Activated CD8-positive, alpha-beta T cell treated with anti-CD3 and anti-CD28 coated beads for 36 hours (primary cell): Measurements from ENCODE around the gene USP21. TPM values are rescaled to one million over a fixed set of nuclear protein-coding genes. Genes with fewer than 3 reads are reported as not detected.

Experiments used
- ATAC-seq: fragments of 200-7000 bp; cut with Tn5 transposase; one replicate; pipeline ENCODE4 v1.10.0; 2021; ENCODE audit warnings: mild to moderate bottlenecking, moderate library complexity
- CTCF ChIA-PET: fragments of 350-600 bp; sonication (Branson Sonifier 250); formaldehyde crosslinking; loops from one replicate; lab custom pipeline; 2021; ENCODE audit warnings: antibody characterized with exemption; lab: Charles Lee
- POLR2A ChIA-PET: fragments of 350-600 bp; sonication (Branson Sonifier 250); formaldehyde crosslinking; loops from one replicate; lab custom pipeline; 2021; ENCODE audit warnings: antibody characterized with exemption; lab: Charles Lee
- DNase-seq: peaks from one replicate; pipeline ENCODE4 v3.0.0-alpha.2; 2020
- H3K27ac Mint-ChIP-seq: one replicate; pipeline ENCODE4 v1.8.0; 2021; ENCODE audit warnings: mild to moderate bottlenecking, mixed read lengths
- H3K27me3 Mint-ChIP-seq: one replicate; pipeline ENCODE4 v1.8.0; 2021; ENCODE audit warnings: mixed read lengths
- H3K36me3 Mint-ChIP-seq: one replicate; pipeline ENCODE4 v1.8.0; 2021; ENCODE audit warnings: low read depth, mixed read lengths
- H3K4me1 Mint-ChIP-seq: one replicate; pipeline ENCODE4 v1.8.0; 2021; ENCODE audit warnings: low read depth, mixed read lengths
- H3K4me3 Mint-ChIP-seq: one replicate; pipeline ENCODE4 v1.8.0; 2021; ENCODE audit warnings: mild to moderate bottlenecking, moderate library complexity, mixed read lengths
- H3K9me3 Mint-ChIP-seq: one replicate; pipeline ENCODE4 v1.8.0; 2021; ENCODE audit warnings: mixed read lengths
- CTCF ChIP-seq: fragments of 200-600 bp; IDR thresholded peaks from one replicate; pipeline ENCODE4 v1.8.0; 2022; ENCODE audit warnings: antibody characterized with exemption, mild to moderate bottlenecking
- intact Hi-C: fragments of 100-400 bp; cut with micrococcal nuclease; formaldehyde crosslinking; loops from one replicate; pipeline ENCODE4 v1.10.0; 2022
- total RNA-seq, 2 experiments: library from RNA; stranded (reverse); gene quantifications; one replicate each; pipeline ENCODE4 v1.2.3, GENCODE V29; 2021

USP21 gene
- total RNA-seq, 2 experiments from 2014 or later = 24.4 to 26.7 TPM

GRCh38 chr1:161174911-161175310, 15.6 kb downstream of the USP21 start:
- DNase-seq (no peak), ATAC-seq (no peak)
- Mint-ChIP-seq H3K4me3 (no peak overlapping the region), H3K36me3 (peaks cover 32% of the 10 kb centered on the region), H3K9me3 (no peaks in the 10 kb centered on the region), H3K27ac (peak overlapping the region; percentile 42), H3K4me1 (peaks cover 36% of the 10 kb centered on the region), H3K27me3 (no peaks in the 10 kb centered on the region)
- intact Hi-C loops = no loop called here
- ChIA-PET POLR2A (interaction anchor here (1.1 to 3.7 kb wide), 4 partner anchors 9 to 28 kb away, joined by 3 to 46 read pairs (median 8); partner anchors contain the start of genes NDUFS2, PPOX and UFC1), CTCF (interaction anchor here (3.7 kb wide), 1 partner anchor 8 kb away, joined by 30 read pairs; the partner anchor contains the start of gene PPOX)
- no peak for TF ChIP-seq CTCF

- CTCF ChIA-PET = interaction anchor here (1.0 to 3.7 kb wide), 4 partner anchors 9 to 116 kb away, joined by 3 to 30 read pairs (median 6); partner anchors contain the start of gene PPOX
- no peak for DNase-seq
- Mint-ChIP-seq H3K27me3 (no peaks in the 10 kb centered on the region), H3K4me1 (peaks cover 44% of the 10 kb centered on the region), H3K36me3 (peaks cover 31% of the 10 kb centered on the region), H3K27ac (peak overlapping the region; percentile 99), H3K4me3 (peak overlapping the region; percentile 97), H3K9me3 (no peaks in the 10 kb centered on the region)
- POLR2A ChIA-PET = interaction anchor here (0.8 to 3.7 kb wide), 9 partner anchors 10 to 128 kb away, joined by 3 to 46 read pairs (median 3); partner anchors contain the start of genes NDUFS2, PPOX and UFC1
- ATAC-seq = no peak
- no peak for TF ChIP-seq CTCF
- intact Hi-C loops = no loop called here
Observed at GRCh38 chr1:161175771-161176453, 16.6 kb downstream of the USP21 start.

GRCh38 chr1:161176468-161177111, 17.3 kb downstream of the USP21 start:
- intact Hi-C loops = no loop called here
- ATAC-seq (no peak), DNase-seq (no peak)
- peak overlapping the region; percentile 99 for H3K27ac Mint-ChIP-seq
- TF ChIP-seq CTCF = no peak
- H3K4me1 Mint-ChIP-seq = peaks cover 48% of the 10 kb centered on the region
- CTCF ChIA-PET = interaction anchor here (1.0 to 3.7 kb wide), 7 partner anchors 10 to 116 kb away, joined by 3 to 30 read pairs (median 3); partner anchors contain the start of gene PPOX
- H3K4me3 Mint-ChIP-seq = peak overlapping the region; percentile 97
- POLR2A ChIA-PET = interaction anchor here (0.7 to 3.7 kb wide), 11 partner anchors 11 to 217 kb away, joined by 3 to 46 read pairs (median 3); partner anchors contain the start of genes ADAMTS4, NDUFS2, PPOX and UFC1
- no peaks in the 10 kb centered on the region for H3K27me3 Mint-ChIP-seq
- H3K9me3 Mint-ChIP-seq = no peaks in the 10 kb centered on the region
- H3K36me3 Mint-ChIP-seq = peaks cover 26% of the 10 kb centered on the region

- ATAC-seq (peak; percentile 85), DNase-seq (peak; percentile 96)
- peak within 1 kb of the TSS; percentile 99 for H3K27ac Mint-ChIP-seq
- no peaks in the 10 kb centered on the region for H3K27me3 Mint-ChIP-seq
- POLR2A ChIA-PET = interaction anchor here (0.6 to 3.7 kb wide), 11 partner anchors 11 to 217 kb away, joined by 3 to 46 read pairs (median 5); partner anchors contain the start of genes ADAMTS4, NDUFS2, PPOX and TOMM40L
- intact Hi-C loops = no loop called here
- no peaks in the 10 kb centered on the region for H3K9me3 Mint-ChIP-seq
- CTCF ChIA-PET = interaction anchor here (1.1 to 3.7 kb wide), 6 partner anchors 9 to 115 kb away, joined by 3 to 30 read pairs (median 3); partner anchors contain the start of gene PPOX
- peaks cover 55% of the 10 kb centered on the region for H3K4me1 Mint-ChIP-seq
- H3K4me3 Mint-ChIP-seq = peak within 1 kb of the TSS; percentile 97
- no peak for TF ChIP-seq CTCF
- H3K36me3 Mint-ChIP-seq = peaks cover 26% of the 10 kb centered on the region
Observed at GRCh38 chr1:161177112-161177935, 18.0 kb downstream of the USP21 start, which contains the start of gene B4GALT3. Gene B4GALT3 (minus strand): TSS chr1:161177507. CDS start chr1:161176060, 1,447 bp downstream.
